Lung (tissue), 12 donors: ENCODE measurements around the gene ADK. TPM values are rescaled to one million over a fixed set of nuclear protein-coding genes. Genes with fewer than 3 reads are reported as not detected.

Experiments
- ATAC-seq: fragments of 200-7000 bp; cut with Tn5 transposase; one replicate; pipeline ENCODE4 v1.9.1; 2020; ENCODE audit warnings: moderate number of reproducible peaks; ENCODE audit not compliant: insufficient read depth, low FRiP score
- DNase-seq, 3 donors: peaks; one replicate each; pipeline ENCODE4 v3.0.0-alpha.2; 2013 to 2017
- H3K27ac ChIP-seq, 2 donors: one replicate each; pipeline ENCODE4 v1.5.1; 2013; ENCODE audit warnings: mild to moderate bottlenecking in 2 of 2, moderate library complexity in 2 of 2, control low read depth in 1 of 2, inconsistent platforms in 1 of 2, low read depth in 1 of 2, low read length in 1 of 2
- H3K27me3 ChIP-seq, 3 donors: one replicate each; pipeline ENCODE4 v1.5.1; 2013; ENCODE audit warnings: low read length in 2 of 3; ENCODE audit not compliant: control insufficient read depth in 3 of 3, insufficient read depth in 3 of 3
- H3K36me3 ChIP-seq, 4 donors: one replicate each; pipeline ENCODE4 v1.5.1; 2013; ENCODE audit warnings: low read length in 4 of 4, mild to moderate bottlenecking in 1 of 4, moderate library complexity in 1 of 4; ENCODE audit not compliant: control insufficient read depth in 4 of 4, insufficient read depth in 4 of 4
- H3K4me1 ChIP-seq, 5 donors: one replicate each; pipeline ENCODE4 v1.5.1; 2013; ENCODE audit warnings: low read length in 5 of 5, mild to moderate bottlenecking in 2 of 5, moderate library complexity in 1 of 5; ENCODE audit not compliant: control insufficient read depth in 5 of 5, insufficient read depth in 5 of 5
- H3K4me3 ChIP-seq: one replicate; pipeline ENCODE4 v1.5.1; 2013; ENCODE audit warnings: mild to moderate bottlenecking, control low read depth, moderate library complexity
- H3K9ac ChIP-seq, 2 donors: one replicate each; pipeline ENCODE4 v1.5.1; 2013; ENCODE audit warnings: low read length in 2 of 2, control low read depth in 1 of 2; ENCODE audit not compliant: insufficient read depth in 1 of 2
- H3K9me3 ChIP-seq, 4 donors: one replicate each; pipeline ENCODE4 v1.5.1; 2013; ENCODE audit warnings: low read length in 3 of 4, mild to moderate bottlenecking in 1 of 4, moderate library complexity in 1 of 4; ENCODE audit not compliant: control insufficient read depth in 4 of 4, insufficient read depth in 3 of 4
- CTCF ChIP-seq: IDR thresholded peaks from 2 replicates; pipeline ENCODE4 v1.5.1; 2012; ENCODE audit warnings: mild to moderate bottlenecking; ENCODE audit errors: control extremely low read depth, extremely low read depth
- WGBS, 2 donors: extraction: QIAGEN DNeasy Blood & Tissue Kit; methylation state at CpG; one replicate each; pipeline ENCODE4 v1.1.7; 2013; 5-methylcytosine and 5-hydroxymethylcytosine counted together
- polyA plus RNA-seq, 2 donors: library from polyadenylated mRNA; stranded (reverse); fragments of 200-250 nt; gene quantifications; one replicate each; pipeline ENCODE4 v1.2.1, GENCODE V29; 2013
- total RNA-seq, 2 donors: library from RNA; depleted of rRNA in 1 of 2; stranded (reverse); fragments of >200 nt in 1 of 2; gene quantifications; one replicate each; pipeline ENCODE4 v1.2.1, GENCODE V29; 2014 to 2021
- donor health status: control.
- donor health status: control.
- donor health status: Bipolar disorder and iron deficiency.
- donor health status: healthy.
- donor health status: DM: yes; HTN: yes; CAD: no.

The ADK gene
- total and polyA plus RNA-seq, 4 donors = 31.6 to 82.3 (median 42.9) TPM

GRCh38 chr10:74244097-74244685 lies 93.2 kb downstream of the ADK start:
- no peak overlapping the region for H3K27ac ChIP-seq
- H3K4me1 ChIP-seq = peaks cover 0 to 3% (median 0%) of the 10 kb centered on the region in 5 donors
- 7 to 8% methylated on average over 3 of the region's 3 CpGs for WGBS, 2 donors
- no peak for ATAC-seq
- peaks cover 0 to 6% (median 1%) of the 10 kb centered on the region in 4 donors for H3K36me3 ChIP-seq
- H3K4me3 ChIP-seq = no peak overlapping the region
- TF ChIP-seq CTCF = peak; percentile 15
- peak in 2 of 3 donors; percentile 75 to 83 for DNase-seq
- H3K27me3 ChIP-seq = no peaks in the 10 kb centered on the region
- peaks cover 0 to 2% (median 0%) of the 10 kb centered on the region in 4 donors for H3K9me3 ChIP-seq
- no peak overlapping the region for H3K9ac ChIP-seq

- Histone ChIP-seq H3K9me3 (peaks cover 0 to 2% (median 0%) of the 10 kb centered on the region in 4 donors), H3K27ac (no peak overlapping the region), H3K27me3 (no peaks in the 10 kb centered on the region), H3K9ac (no peak overlapping the region), H3K4me1 (peaks cover 0 to 3% (median 0%) of the 10 kb centered on the region in 5 donors), H3K4me3 (no peak overlapping the region), H3K36me3 (peaks cover 0 to 6% (median 1%) of the 10 kb centered on the region in 4 donors)
- ATAC-seq = no peak
- no peak for DNase-seq
- TF ChIP-seq CTCF = no peak
- 96 to 97% methylated on average over 2 of the region's 2 CpGs for WGBS, 2 donors
These were observed 93.8 kb downstream of the ADK start for GRCh38 chr10:74244807-74245206.

- H3K4me3 ChIP-seq = no peak overlapping the region
- H3K9ac ChIP-seq = no peak overlapping the region
- H3K9me3 ChIP-seq = peaks cover 0 to 2% (median 0%) of the 10 kb centered on the region in 4 donors
- no peak for DNase-seq
- H3K27me3 ChIP-seq = no peaks in the 10 kb centered on the region
- no peak overlapping the region for H3K27ac ChIP-seq
- H3K4me1 ChIP-seq = peaks cover 0 to 3% (median 0%) of the 10 kb centered on the region in 5 donors
- no peak for ATAC-seq
- TF ChIP-seq CTCF = no peak
- H3K36me3 ChIP-seq = peaks cover 0 to 6% (median 1%) of the 10 kb centered on the region in 4 donors
These were observed 95.5 kb downstream of the ADK start for GRCh38 chr10:74246495-74246894.

- Histone ChIP-seq H3K27me3 (no peaks in the 10 kb centered on the region), H3K36me3 (no peaks in the 10 kb centered on the region), H3K27ac (no peak overlapping the region), H3K4me3 (no peak overlapping the region), H3K9ac (no peak overlapping the region), H3K9me3 (no peaks in the 10 kb centered on the region), H3K4me1 (peaks cover 0 to 3% (median 0%) of the 10 kb centered on the region in 5 donors)
- DNase-seq (no peak), ATAC-seq (no peak)
- 95 to 100% methylated on average over 1 of the region's 1 CpG for WGBS, 2 donors
- TF ChIP-seq CTCF = no peak
These were observed 98.8 kb downstream of the ADK start for GRCh38 chr10:74249865-74250264.
